ENCODE data around the gene ARHGAP44. TPM values are rescaled to one million over a fixed set of nuclear protein-coding genes. Genes with fewer than 3 reads are reported as not detected.

ARHGAP44 gene
- total and polyA plus RNA-seq, 2 of the 4 experiments (the other 2 are of a cell fraction), result 0.54 to 1.0 TPM

GRCh38 chr17:12940699-12941098, 151.4 kb downstream of the ARHGAP44 start:
- H3K27ac ChIP-seq (ENCODE audit: insufficient read depth, low read length), result no peak overlapping the region
- H3K4ac ChIP-seq (ENCODE audit: low read depth, low read length), result no peak overlapping the region
- H2AFZ ChIP-seq (replicated peaks; ENCODE audit: low read length, poor library complexity), result no peak overlapping the region
- no peak overlapping the region for H2AK5ac ChIP-seq (ENCODE audit: low read depth, low read length)
- no peak overlapping the region for H3K18ac ChIP-seq (ENCODE audit: low read depth, low read length)
- no peaks in the 10 kb centered on the region for H3K4me1 ChIP-seq (ENCODE audit: control insufficient read depth, insufficient read depth, low read length)
- H4K20me1 ChIP-seq (ENCODE audit: insufficient read depth, low read length), result no peaks in the 10 kb centered on the region
- H2BK120ac ChIP-seq (ENCODE audit: low read depth, low read length), result no peak overlapping the region
- no peaks in the 10 kb centered on the region for H3K9me1 ChIP-seq (ENCODE audit: insufficient read depth, low read length)
- H3K36me3 ChIP-seq (ENCODE audit: control insufficient read depth, insufficient read depth, low read length), result no peaks in the 10 kb centered on the region
- no peak overlapping the region for H4K8ac ChIP-seq (ENCODE audit: low read depth in 2 of 2, low read length in 2 of 2)
- H3K14ac ChIP-seq (replicated peaks; ENCODE audit: low read depth, low read length), result no peak overlapping the region
- H3K9me3 ChIP-seq (ENCODE audit: control insufficient read depth, insufficient read depth, low read length), result no peaks in the 10 kb centered on the region
- H2BK15ac ChIP-seq (ENCODE audit: low read depth, low read length), result no peak overlapping the region
- no peak overlapping the region for H3K56ac ChIP-seq (ENCODE audit: extremely low read depth, insufficient read depth, low read length)
- H3K27me3 ChIP-seq (ENCODE audit: control insufficient read depth, insufficient read depth, low read length), result no peaks in the 10 kb centered on the region
- no peak overlapping the region for H3K9ac ChIP-seq (ENCODE audit: low read depth, low read length)
- ATAC-seq (ENCODE audit: low read depth) (no peak), DNase-seq (no peak)
- in situ Hi-C loops (cut with MboI; ENCODE audit: low sequenced_read_pairs), result no loop called here
- no peak overlapping the region for H2BK20ac ChIP-seq (ENCODE audit: low read depth, low read length)
- H4K5ac ChIP-seq (ENCODE audit: low read depth, low read length), result no peak overlapping the region
- ChIA-PET POLR2A (ENCODE audit: unreplicated experiment) (no interaction called here), CTCF (no interaction called here)
- intact Hi-C loops (cut with micrococcal nuclease), result no loop called here
- no CpG with 5 or more reads among the region's 2 CpGs for whole genome bisulfite sequencing, 2 experiments (ENCODE audit: extremely low coverage in 2 of 2, insufficient read length in 1 of 2)
- no peaks in the 10 kb centered on the region for H3K79me1 ChIP-seq (ENCODE audit: low read depth in 1 of 2, low read length in 2 of 2)
- no peak overlapping the region for H2AK9ac ChIP-seq (replicated peaks; ENCODE audit: low read depth, low read length, poor library complexity)
- dilution Hi-C loops (cut with HindIII; ENCODE audit: low sequenced_read_pairs, unreplicated experiment), result no loop called here
- no peak overlapping the region for H3K23ac ChIP-seq (ENCODE audit: low read depth, low read length)
- TF ChIP-seq CHD1 (IDR thresholded peaks at IDR 0.05; ENCODE audit: low read depth, low read length) (no peak), BHLHE40 (IDR thresholded peaks at IDR 0.05; ENCODE audit: low read depth, low read length) (no peak), MXI1 (IDR thresholded peaks at IDR 0.05; ENCODE audit: borderline replicate concordance, low read depth, low read length) (no peak), RCOR1 (IDR thresholded peaks at IDR 0.05; ENCODE audit: insufficient replicate concordance, low read length) (no peak), RAD21 (IDR thresholded peaks at IDR 0.05; ENCODE audit: low read length) (no peak), CTCF (conservative IDR thresholded peaks at IDR 0.05; ENCODE audit: low read depth, low read length) (no peak), ELK1 (IDR thresholded peaks at IDR 0.05; ENCODE audit: borderline replicate concordance, low read depth, low read length) (no peak), USF2 (IDR thresholded peaks at IDR 0.05; ENCODE audit: low read depth, low read length) (no peak), MAZ (IDR thresholded peaks at IDR 0.05; ENCODE audit: borderline replicate concordance, low read depth, low read length) (no peak), POLR2A (IDR thresholded peaks at IDR 0.05; ENCODE audit: low read depth, low read length) (no peak), SMC3 (IDR thresholded peaks at IDR 0.05; ENCODE audit: low read depth, low read length) (no peak), NFE2L2 (IDR thresholded peaks at IDR 0.05; ENCODE audit: low read depth, low read length) (no peak), CEBPB (IDR thresholded peaks at IDR 0.05; ENCODE audit: low read depth, low read length) (no peak), FOS (IDR thresholded peaks at IDR 0.05; ENCODE audit: low read depth, low read length) (no peak), MAFK (IDR thresholded peaks at IDR 0.05; ENCODE audit: low read depth, low read length) (no peak), RFX5 (IDR thresholded peaks at IDR 0.05; ENCODE audit: low read depth, low read length) (no peak)
- no peak overlapping the region for H3K4me3 ChIP-seq (ENCODE audit: insufficient read depth, low read depth, low read length)
- H3K4me2 ChIP-seq (ENCODE audit: low read depth, low read length), result no peak overlapping the region
- no TSS peak for BruUV-seq (replicated peaks)
- H2BK5ac ChIP-seq (ENCODE audit: low read depth, low read length, poor library complexity, severe bottlenecking), result no peak overlapping the region
- no peak overlapping the region for H4K91ac ChIP-seq (ENCODE audit: insufficient read depth, low read depth, low read length)

Measured in IMR-90 (cell line).